Suprapubic skin (tissue), 3 donors: ENCODE measurements around the gene TP53TG5.

Source experiments
- CTCF ChIP-seq, 2 donors: fragments of 200-600 bp in 1 of 2; fragments of 450-650 bp in 1 of 2; sonication (generic) in 1 of 2; IDR thresholded peaks; one replicate each; pipeline ENCODE4 v1.5.1; 2016 to 2019; ENCODE audit warnings: antibody characterized with exemption in 2 of 2, mild to moderate bottlenecking in 1 of 2, moderate library complexity in 1 of 2
- POLR2A ChIP-seq, 2 donors: fragments of 450-650 bp; IDR thresholded peaks; one replicate each; pipeline ENCODE4 v1.6.1; 2017; ENCODE audit warnings: antibody characterized with exemption in 2 of 2, mild to moderate bottlenecking in 2 of 2, moderate library complexity in 2 of 2

DNA sequence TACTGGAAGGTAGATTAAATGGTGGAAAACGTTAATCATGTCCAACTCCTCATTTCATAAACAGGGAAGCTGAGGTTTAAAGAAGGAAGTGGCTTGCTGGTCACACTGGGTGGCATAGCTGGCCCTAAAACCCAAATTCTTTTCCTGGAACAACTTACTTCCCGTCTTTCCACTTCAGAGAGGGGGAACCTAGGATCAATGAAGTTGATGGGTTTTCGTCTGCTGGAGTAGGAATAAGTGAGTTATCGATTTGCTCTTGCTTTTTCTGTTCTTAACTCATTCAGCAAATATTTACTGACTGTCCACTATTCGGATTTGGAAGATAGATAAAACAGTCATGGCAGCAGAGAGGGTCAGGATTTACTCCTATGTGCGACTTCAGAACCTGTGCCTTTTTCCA lies 16.3 kb downstream of the TP53TG5 start:
- no peak for TF ChIP-seq CTCF (IDR thresholded peaks at IDR 0.05)
- TF ChIP-seq POLR2A (IDR thresholded peaks at IDR 0.05) = no peak
